ENCODE results near the gene KRTAP10-8.

The KRTAP10-8 gene

GRCh38 chr21:44648557-44649311, 36.9 kb downstream of the KRTAP10-8 start (continued):
- TF ChIP-seq ZNF610 (tag by site-specific recombination; IDR thresholded peaks at IDR 0.05; ENCODE audit: borderline replicate concordance) (no peak), ZNF548 (tag by site-specific recombination; IDR thresholded peaks at IDR 0.05) (no peak)

GRCh38 chr21:44649521-44650100, 37.7 kb downstream of the KRTAP10-8 start:
- Histone ChIP-seq H3K9me3 (ENCODE audit: control insufficient read depth, insufficient read depth, low read depth, low read length) (no peaks in the 10 kb centered on the region), H3K4me1 (ENCODE audit: control insufficient read depth, insufficient read depth, low read length) (no peaks in the 10 kb centered on the region), H3K4me3 (ENCODE audit: low read depth, low read length) (no peak overlapping the region), H3K36me3 (ENCODE audit: control insufficient read depth in 2 of 2, insufficient read depth in 1 of 2, low read length in 2 of 2) (no peaks in the 10 kb centered on the region), H3K27ac (ENCODE audit: extremely low read depth, low read depth, low read length) (no peak overlapping the region)
- ChIA-PET CTCF (no interaction called here), POLR2A (no interaction called here)
- TF ChIP-seq ZBTB17 (tag by site-specific recombination; IDR thresholded peaks at IDR 0.05) (no peak), KLF7 (tag by site-specific recombination; IDR thresholded peaks at IDR 0.05; ENCODE audit: borderline replicate concordance) (no peak), ZNF350 (tag by site-specific recombination; IDR thresholded peaks at IDR 0.05) (no peak)

- CTCF ChIA-PET = no interaction called here
- Histone ChIP-seq H3K27ac (ENCODE audit: extremely low read depth, low read depth, low read length) (no peak overlapping the region), H3K4me1 (ENCODE audit: control insufficient read depth, insufficient read depth, low read length) (no peaks in the 10 kb centered on the region)
Measured at GRCh38 chr21:44650265-44650972, 38.5 kb downstream of the KRTAP10-8 start.

GRCh38 chr21:44650973-44651675, 39.2 kb downstream of the KRTAP10-8 start:
- Histone ChIP-seq H3K27ac (ENCODE audit: extremely low read depth, low read depth, low read length) (no peak overlapping the region), H3K36me3 (ENCODE audit: control insufficient read depth in 2 of 2, insufficient read depth in 1 of 2, low read length in 2 of 2) (no peaks in the 10 kb centered on the region), H3K4me3 (ENCODE audit: low read depth, low read length) (no peak overlapping the region), H3K9me3 (ENCODE audit: control insufficient read depth, insufficient read depth, low read depth, low read length) (no peaks in the 10 kb centered on the region), H3K4me1 (ENCODE audit: control insufficient read depth, insufficient read depth, low read length) (no peaks in the 10 kb centered on the region)
- ChIA-PET CTCF (interaction anchor here (0.6 kb wide), 1 partner anchor 21 kb away, joined by 3 read pairs; no protein-coding TSS in a partner anchor), POLR2A (no interaction called here)
- no peak for TF ChIP-seq ZNF704 (tag by site-specific recombination; IDR thresholded peaks at IDR 0.05)

More at GRCh38 chr21:44650265-44650972, 38.5 kb downstream of the KRTAP10-8 start:
- TF ChIP-seq ZBTB8A (tag by site-specific recombination; IDR thresholded peaks at IDR 0.05) (no peak), ZNF37A (tag by site-specific recombination; IDR thresholded peaks at IDR 0.05) (no peak), ZNF561 (tag by site-specific recombination; IDR thresholded peaks at IDR 0.05; ENCODE audit: borderline replicate concordance) (no peak), ZNF391 (tag by site-specific recombination; IDR thresholded peaks at IDR 0.05; ENCODE audit: borderline replicate concordance, low read depth) (no peak), PRDM1 (tag by site-specific recombination; IDR thresholded peaks at IDR 0.05) (no peak), ZNF660 (tag by site-specific recombination; IDR thresholded peaks at IDR 0.05) (no peak)
- H3K9me3 ChIP-seq (ENCODE audit: control insufficient read depth, insufficient read depth, low read depth, low read length) = no peaks in the 10 kb centered on the region
- POLR2A ChIA-PET = no interaction called here
- no peaks in the 10 kb centered on the region for H3K36me3 ChIP-seq (ENCODE audit: control insufficient read depth in 2 of 2, insufficient read depth in 1 of 2, low read length in 2 of 2)
- H3K4me3 ChIP-seq (ENCODE audit: low read depth, low read length) = no peak overlapping the region

- POLR2A ChIA-PET = no interaction called here
- Histone ChIP-seq H3K27ac (ENCODE audit: extremely low read depth, low read depth, low read length) (no peak overlapping the region), H3K4me3 (ENCODE audit: low read depth, low read length) (no peak overlapping the region), H3K4me1 (ENCODE audit: control insufficient read depth, insufficient read depth, low read length) (no peaks in the 10 kb centered on the region), H3K36me3 (ENCODE audit: control insufficient read depth in 2 of 2, insufficient read depth in 1 of 2, low read length in 2 of 2) (no peaks in the 10 kb centered on the region), H3K9me3 (ENCODE audit: control insufficient read depth, insufficient read depth, low read depth, low read length) (no peaks in the 10 kb centered on the region)
- CTCF ChIA-PET = no interaction called here
- no peak for TF ChIP-seq ZNF501 (tag by site-specific recombination; IDR thresholded peaks at IDR 0.05)
- no peak for TF ChIP-seq ZBTB1 (tag by site-specific recombination; IDR thresholded peaks at IDR 0.05)
- TF ChIP-seq ZFP3 (tag by site-specific recombination; IDR thresholded peaks at IDR 0.05; ENCODE audit: low read depth) = no peak
- no peak for TF ChIP-seq ZNF610 (tag by site-specific recombination; IDR thresholded peaks at IDR 0.05; ENCODE audit: borderline replicate concordance)
- no peak for TF ChIP-seq YY2 (tag by site-specific recombination; IDR thresholded peaks at IDR 0.05)
- TF ChIP-seq ZNF639 (tag by site-specific recombination; IDR thresholded peaks at IDR 0.05) = no peak
- no peak for TF ChIP-seq ATF2 (tag by site-specific recombination; IDR thresholded peaks at IDR 0.05; ENCODE audit: low read depth)
- no peak for TF ChIP-seq ZNF138 (tag by site-specific recombination; IDR thresholded peaks at IDR 0.05; ENCODE audit: borderline replicate concordance)
- TF ChIP-seq KLF8 (tag by site-specific recombination; IDR thresholded peaks at IDR 0.05) = no peak
Measured at GRCh38 chr21:44653123-44653522, 41.2 kb downstream of the KRTAP10-8 start.

Measured in HEK293 (cell line).